GM10266 (cell line): ENCODE results near the gene CTSH.
"Not testable (repeated sequence)": the region's sequence is repeated elsewhere in the genome, so short reads cannot be mapped to it uniquely, and the experiment has no call there.

Experiments used
- DNase-seq: peaks from one replicate; pipeline ENCODE4 v3.0.0; 2012; ENCODE audit errors: extremely low spot score
- TF ChIP-seq, protein P1 (sequence below): IDR thresholded peaks from 2 replicates; pipeline ENCODE4 v1.5.1; 2012; ENCODE audit warnings: mild to moderate bottlenecking, low read depth; ENCODE audit not compliant: control insufficient read depth, insufficient read depth; ENCODE audit errors: missing control alignments

CTSH gene

DNA sequence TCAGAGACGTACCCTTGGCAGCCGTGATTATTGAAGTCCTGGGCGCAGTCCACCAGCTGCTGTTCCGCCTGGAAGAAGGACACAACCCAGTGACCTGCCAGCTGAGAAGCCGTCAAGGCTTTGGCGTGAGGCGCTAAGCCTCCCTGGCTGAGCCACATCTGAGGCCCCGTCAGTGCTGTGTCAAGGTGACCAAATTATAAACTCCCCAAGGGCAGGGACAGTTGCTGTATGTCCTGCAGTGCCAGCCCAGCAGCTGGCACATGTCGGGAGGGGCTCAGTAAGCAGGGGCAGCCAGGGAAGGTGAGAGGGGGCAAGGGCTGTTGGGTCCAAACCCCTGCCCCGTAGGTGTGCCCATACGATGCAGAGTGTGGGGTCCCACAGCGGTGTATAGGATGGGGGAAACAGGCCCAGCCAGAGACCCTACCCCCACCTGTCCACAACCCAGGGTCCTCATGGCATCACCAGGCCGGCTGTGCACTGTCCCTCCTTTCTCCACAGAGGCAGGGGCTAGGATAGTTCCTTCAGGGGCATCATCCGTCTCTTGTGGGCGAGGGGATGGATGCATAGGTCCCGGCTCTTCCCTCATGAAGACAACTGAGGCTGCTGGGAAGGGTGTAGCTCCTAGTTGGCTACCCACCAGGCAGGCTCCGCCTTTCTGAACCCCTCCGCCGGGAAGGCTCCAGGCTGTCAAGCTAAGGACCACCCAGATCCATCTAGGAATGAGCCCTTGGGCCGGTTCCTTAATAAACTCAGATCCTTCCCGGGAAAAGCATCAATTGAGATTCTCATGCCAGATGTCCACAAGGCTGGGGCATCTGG is 13.2 kb downstream of the CTSH start:
- DNase-seq: no peak
- TF ChIP-seq, protein P1, sequence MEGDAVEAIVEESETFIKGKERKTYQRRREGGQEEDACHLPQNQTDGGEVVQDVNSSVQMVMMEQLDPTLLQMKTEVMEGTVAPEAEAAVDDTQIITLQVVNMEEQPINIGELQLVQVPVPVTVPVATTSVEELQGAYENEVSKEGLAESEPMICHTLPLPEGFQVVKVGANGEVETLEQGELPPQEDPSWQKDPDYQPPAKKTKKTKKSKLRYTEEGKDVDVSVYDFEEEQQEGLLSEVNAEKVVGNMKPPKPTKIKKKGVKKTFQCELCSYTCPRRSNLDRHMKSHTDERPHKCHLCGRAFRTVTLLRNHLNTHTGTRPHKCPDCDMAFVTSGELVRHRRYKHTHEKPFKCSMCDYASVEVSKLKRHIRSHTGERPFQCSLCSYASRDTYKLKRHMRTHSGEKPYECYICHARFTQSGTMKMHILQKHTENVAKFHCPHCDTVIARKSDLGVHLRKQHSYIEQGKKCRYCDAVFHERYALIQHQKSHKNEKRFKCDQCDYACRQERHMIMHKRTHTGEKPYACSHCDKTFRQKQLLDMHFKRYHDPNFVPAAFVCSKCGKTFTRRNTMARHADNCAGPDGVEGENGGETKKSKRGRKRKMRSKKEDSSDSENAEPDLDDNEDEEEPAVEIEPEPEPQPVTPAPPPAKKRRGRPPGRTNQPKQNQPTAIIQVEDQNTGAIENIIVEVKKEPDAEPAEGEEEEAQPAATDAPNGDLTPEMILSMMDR: no peak

DNA sequence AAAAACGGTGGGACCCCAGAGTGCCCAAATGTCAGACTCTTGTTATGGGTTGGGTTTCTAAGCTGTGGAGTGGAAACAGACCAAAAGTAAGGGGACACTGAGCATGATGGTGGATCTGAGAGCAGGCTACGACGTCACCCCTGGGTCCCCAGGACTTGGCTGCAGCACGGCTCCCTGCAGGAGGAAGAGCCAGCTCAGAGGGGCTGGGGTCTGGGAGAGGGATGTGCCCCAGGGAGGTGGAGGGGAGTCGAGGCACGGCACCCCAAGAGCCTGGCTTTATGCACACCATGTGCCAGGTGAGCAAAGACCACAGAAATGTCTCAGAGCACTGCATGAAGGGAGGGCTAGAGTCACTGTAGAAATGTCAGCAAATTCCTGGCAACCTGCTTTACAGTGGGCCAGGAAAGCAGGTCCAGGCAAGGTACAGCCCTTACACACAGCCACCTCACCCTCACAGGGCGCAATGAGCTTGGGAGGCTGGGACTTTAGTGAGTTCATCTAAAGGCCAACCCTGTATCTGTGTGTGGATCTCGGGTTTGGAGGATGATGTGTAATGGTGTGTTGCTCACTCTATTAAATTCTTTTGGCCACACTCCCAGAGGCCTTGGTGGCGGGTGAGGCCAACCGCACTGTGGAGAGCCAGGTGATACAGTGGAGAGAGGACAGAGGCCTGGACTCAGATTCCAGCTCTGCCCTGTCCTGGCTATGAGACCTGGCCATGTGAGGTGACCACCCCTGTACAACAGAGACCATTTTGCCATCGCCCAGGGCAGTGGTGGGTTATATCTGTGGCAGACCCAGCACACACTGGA is 14.1 kb downstream of the CTSH start:
- TF ChIP-seq, protein P1: no peak

DNA sequence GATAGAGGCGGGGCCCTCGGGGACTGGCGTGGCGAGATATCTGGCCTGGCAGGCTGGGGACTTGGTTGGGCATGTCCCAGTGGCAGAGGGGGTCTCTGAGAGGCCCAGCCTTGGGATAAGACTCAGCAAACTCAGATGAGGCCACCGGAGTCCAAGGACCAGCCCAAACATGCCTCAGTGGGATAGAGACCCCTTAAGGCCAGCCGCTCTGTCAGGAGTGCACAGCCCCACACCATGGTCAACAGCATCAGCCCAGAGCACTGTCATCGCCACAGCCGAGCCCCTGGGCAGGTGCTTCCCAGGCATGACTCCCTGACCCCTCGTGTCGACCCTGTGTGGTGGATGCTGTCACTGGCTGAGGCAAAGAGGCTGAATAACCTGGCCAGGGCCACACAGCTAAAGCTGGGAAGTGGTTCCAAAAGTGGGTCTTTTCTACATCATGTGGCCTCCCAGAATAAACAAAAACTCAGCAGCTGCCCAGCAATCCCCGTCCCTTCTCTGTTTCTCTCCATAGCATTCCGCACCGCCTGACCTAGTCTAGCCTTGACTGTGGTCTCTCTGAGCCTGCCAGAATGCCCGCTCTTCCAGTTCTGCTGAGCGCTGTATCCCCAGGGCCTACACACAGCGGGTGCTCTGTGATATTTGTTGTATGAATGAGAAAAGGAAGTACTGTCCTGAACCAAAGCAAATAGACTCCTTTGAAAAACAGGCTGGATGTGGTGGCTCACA is 15.1 kb downstream of the CTSH start:
- TF ChIP-seq, protein P1: no peak
- DNase-seq: no peak

More for the DNA sequence above, 14.1 kb downstream of the CTSH start:
- no peak for DNase-seq

DNA sequence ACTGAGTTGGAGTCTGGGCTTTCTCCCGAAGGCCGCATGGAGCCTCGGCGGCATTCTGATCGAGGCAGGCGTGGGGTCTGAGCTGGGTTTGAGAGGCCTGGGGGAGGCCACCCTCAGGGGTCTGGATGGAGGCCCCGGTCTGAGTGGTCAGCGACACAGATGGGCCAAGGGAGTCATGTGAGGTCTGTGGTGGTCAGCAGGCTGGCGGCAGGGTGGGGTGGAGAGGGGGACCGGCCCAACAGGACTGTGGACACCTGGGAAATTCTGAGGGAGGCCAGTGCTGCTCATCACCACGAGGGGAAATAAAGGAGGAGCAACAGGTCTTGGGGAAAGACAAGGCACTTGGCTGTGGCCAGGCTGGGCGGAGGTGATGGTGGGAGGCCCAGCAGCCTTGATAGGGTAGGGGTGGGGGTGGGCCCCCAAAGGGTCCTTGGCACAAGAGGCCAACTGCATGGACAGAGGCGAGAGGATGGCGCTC is 16.2 kb downstream of the CTSH start:
- DNase-seq: no peak

DNA sequence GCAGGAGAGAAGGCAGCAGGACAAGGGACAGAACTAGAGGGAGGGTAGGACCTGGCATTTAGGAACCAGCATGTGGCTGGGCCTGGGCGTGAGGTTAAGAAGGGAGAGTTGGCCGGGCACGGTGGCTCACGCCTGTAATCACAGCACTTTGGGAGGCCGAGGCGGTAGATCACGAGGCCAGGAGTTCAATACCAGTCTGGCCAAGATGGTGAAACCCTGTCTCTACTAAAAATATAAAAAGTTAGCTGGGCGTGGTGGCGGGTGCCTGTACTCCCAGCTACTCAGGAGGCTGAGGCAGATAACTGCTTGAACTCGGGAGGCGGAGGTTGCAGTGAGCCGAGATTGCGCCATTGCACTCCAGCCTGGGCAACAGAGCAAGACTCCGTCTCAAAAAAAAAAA is 16.7 kb downstream of the CTSH start:
- DNase-seq: not testable (repeated sequence)

More for the DNA sequence above, 16.2 kb downstream of the CTSH start:
- TF ChIP-seq, protein P1: no peak

DNA sequence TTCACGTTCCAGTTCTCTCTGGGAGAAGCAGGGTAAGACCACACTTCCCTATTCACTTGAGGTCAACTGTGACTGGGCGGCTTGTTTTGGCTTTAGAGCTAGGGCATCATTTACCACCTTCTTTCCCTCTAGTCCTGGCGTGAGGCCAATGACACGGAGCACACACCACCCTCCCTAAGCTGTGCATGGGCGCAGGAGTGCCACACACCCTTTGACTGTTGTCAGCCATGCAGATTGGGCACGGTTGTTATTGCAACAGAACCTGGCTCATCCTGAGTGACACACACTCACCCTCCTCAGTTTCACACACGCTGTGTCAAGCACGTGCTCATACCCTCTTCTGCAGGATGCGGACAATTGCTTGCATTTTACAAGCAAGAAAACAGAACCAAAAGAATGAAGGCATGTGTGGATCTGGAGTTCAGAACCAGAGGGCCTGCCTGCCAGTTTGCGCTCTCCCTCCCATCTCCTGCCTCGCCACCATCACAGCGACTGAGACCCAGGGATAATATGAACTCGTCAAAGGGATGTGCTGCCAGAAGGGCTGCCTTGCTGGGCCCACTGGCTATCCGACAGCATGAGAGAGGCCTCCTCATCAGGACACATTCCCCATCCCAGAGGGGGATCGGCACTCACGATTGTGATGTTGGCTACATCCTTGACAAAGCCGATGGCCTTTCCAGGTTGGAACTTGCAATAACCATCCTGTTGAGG is 17.6 kb downstream of the CTSH start:
- no peak for DNase-seq
- TF ChIP-seq, protein P1: no peak
